SU-DHL-6 (cell line): ENCODE results near the gene ZMYND15.
"Not testable (repeated sequence)": the region's sequence is repeated elsewhere in the genome, so short reads cannot be mapped to it uniquely, and the experiment has no call there.

Experiments
- H2AFZ ChIP-seq: fragments of 200-600 bp; sonication (generic); 2 replicates; pipeline ENCODE4 v1.6.1; 2014; ENCODE audit warnings: low read depth, mild to moderate bottlenecking, moderate library complexity, mixed read lengths, antibody characterized with exemption, low read length; ENCODE audit not compliant: severe bottlenecking
- H3F3A ChIP-seq: fragments of 200-600 bp; shearing (Covaris generic); 2 replicates; pipeline ENCODE4 v1.6.0; 2016; ENCODE audit warnings: antibody characterized with exemption, mild to moderate bottlenecking; ENCODE audit not compliant: insufficient read depth
- H3K27ac ChIP-seq: fragments of 200-600 bp; sonication (generic); 2 replicates; pipeline ENCODE4 v1.5.1; 2016; ENCODE audit warnings: low read depth, mild to moderate bottlenecking, low read length, moderate library complexity, mixed read lengths
- H3K27me3 ChIP-seq: fragments of 200-600 bp; sonication (generic), shearing (Covaris generic); 2 replicates; pipeline ENCODE4 v1.6.0; 2014; ENCODE audit warnings: mild to moderate bottlenecking, low read length
- H3K36me3 ChIP-seq: fragments of 200-600 bp; sonication (generic); 2 replicates; pipeline ENCODE4 v1.6.1; 2014; ENCODE audit warnings: mild to moderate bottlenecking, low read length, mixed read lengths
- H3K4me2 ChIP-seq: fragments of 300-600, 200-600 bp; shearing (Covaris generic), sonication (generic); 2 replicates; pipeline ENCODE4 v1.6.0; 2014; ENCODE audit warnings: low read length, low read depth, mild to moderate bottlenecking; ENCODE audit not compliant: poor library complexity, severe bottlenecking
- H3K4me3 ChIP-seq: fragments of 200-600 bp; sonication (generic); 2 replicates; pipeline ENCODE4 v1.5.1; 2014; ENCODE audit warnings: antibody characterized with exemption, low read length, mild to moderate bottlenecking, mixed read lengths; ENCODE audit not compliant: insufficient read depth, poor library complexity, severe bottlenecking
- H3K79me2 ChIP-seq: fragments of 200-600 bp; sonication (generic); 2 replicates; pipeline ENCODE4 v1.6.1; 2014; ENCODE audit warnings: mild to moderate bottlenecking, low read length, moderate library complexity; ENCODE audit not compliant: insufficient read depth
- H3K9ac ChIP-seq: fragments of 200-600 bp; sonication (generic); 2 replicates; pipeline ENCODE4 v1.7.0; 2014; ENCODE audit warnings: mild to moderate bottlenecking, low read length
- H3K9me2 ChIP-seq: fragments of 200-600 bp; sonication (generic); replicated peaks from 2 replicates; pipeline ENCODE4 v1.6.1; 2014; ENCODE audit warnings: low read length; ENCODE audit not compliant: insufficient read depth
- H3K9me3 ChIP-seq: fragments of 200-600 bp; sonication (generic); 2 replicates; pipeline ENCODE4 v1.6.1; 2014; ENCODE audit warnings: low read length, mixed read lengths; ENCODE audit not compliant: insufficient read depth
- H4K20me1 ChIP-seq: fragments of 200-600 bp; sonication (generic); 2 replicates; pipeline ENCODE4 v1.6.1; 2014; ENCODE audit warnings: low read depth, mild to moderate bottlenecking, antibody characterized with exemption, low read length, moderate library complexity, mixed read lengths
- EZH2phosphoT487 ChIP-seq: fragments of 200-600 bp; sonication (generic), shearing (Covaris generic); conservative IDR thresholded peaks from 2 replicates; pipeline ENCODE4 v1.6.1; 2018; ENCODE audit warnings: mild to moderate bottlenecking, antibody characterized with exemption, low read length, moderate library complexity, mixed read lengths
- TF ChIP-seq, protein P1 (sequence below): fragments of 200-600 bp; sonication (generic); IDR thresholded peaks from one replicate; pipeline ENCODE4 v1.5.1; 2017; ENCODE audit warnings: antibody characterized with exemption, mild to moderate bottlenecking, low read length, moderate library complexity; ENCODE audit not compliant: insufficient read depth, poor library complexity, severe bottlenecking

The ZMYND15 gene

DNA sequence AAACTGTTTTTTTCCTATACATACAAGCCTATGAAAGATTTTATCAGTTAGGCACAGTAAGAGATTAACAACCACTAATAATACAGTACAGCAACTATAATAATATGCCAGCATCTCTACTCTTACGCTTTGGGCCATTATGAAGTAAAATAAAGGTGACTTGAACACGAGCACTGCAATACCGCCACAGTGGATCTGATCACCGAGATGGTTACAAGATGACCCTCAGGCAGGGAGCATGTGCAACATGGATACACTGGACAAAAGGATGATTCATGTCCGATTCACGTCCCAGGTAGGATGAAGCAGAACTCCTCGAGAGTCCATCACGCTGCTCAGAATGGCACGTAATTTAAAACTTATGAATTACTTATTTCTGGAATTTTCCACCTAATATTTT is 46.2 kb upstream of the ZMYND15 start:
- Histone ChIP-seq H3K4me2 (no peak overlapping the region), H2AFZ (no peak overlapping the region), H3F3A (no peaks in the 10 kb centered on the region), H3K4me3 (no peak overlapping the region), H3K9me2 (no peaks in the 10 kb centered on the region), H3K9ac (no peak overlapping the region), H3K9me3 (no peaks in the 10 kb centered on the region), H4K20me1 (peaks cover 4% of the 10 kb centered on the region; the same call in 1 of the 2 replicates), H3K79me2 (peaks cover 92% of the 10 kb centered on the region), H3K27ac (no peak overlapping the region), H3K27me3 (no peaks in the 10 kb centered on the region), H3K36me3 (0 out of 2 replicates have a peak, but pooled peaks cover 8% of the 10 kb centered on the region)
- no peak for TF ChIP-seq EZH2phosphoT487
- TF ChIP-seq, protein P1, sequence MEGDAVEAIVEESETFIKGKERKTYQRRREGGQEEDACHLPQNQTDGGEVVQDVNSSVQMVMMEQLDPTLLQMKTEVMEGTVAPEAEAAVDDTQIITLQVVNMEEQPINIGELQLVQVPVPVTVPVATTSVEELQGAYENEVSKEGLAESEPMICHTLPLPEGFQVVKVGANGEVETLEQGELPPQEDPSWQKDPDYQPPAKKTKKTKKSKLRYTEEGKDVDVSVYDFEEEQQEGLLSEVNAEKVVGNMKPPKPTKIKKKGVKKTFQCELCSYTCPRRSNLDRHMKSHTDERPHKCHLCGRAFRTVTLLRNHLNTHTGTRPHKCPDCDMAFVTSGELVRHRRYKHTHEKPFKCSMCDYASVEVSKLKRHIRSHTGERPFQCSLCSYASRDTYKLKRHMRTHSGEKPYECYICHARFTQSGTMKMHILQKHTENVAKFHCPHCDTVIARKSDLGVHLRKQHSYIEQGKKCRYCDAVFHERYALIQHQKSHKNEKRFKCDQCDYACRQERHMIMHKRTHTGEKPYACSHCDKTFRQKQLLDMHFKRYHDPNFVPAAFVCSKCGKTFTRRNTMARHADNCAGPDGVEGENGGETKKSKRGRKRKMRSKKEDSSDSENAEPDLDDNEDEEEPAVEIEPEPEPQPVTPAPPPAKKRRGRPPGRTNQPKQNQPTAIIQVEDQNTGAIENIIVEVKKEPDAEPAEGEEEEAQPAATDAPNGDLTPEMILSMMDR, result no peak

DNA sequence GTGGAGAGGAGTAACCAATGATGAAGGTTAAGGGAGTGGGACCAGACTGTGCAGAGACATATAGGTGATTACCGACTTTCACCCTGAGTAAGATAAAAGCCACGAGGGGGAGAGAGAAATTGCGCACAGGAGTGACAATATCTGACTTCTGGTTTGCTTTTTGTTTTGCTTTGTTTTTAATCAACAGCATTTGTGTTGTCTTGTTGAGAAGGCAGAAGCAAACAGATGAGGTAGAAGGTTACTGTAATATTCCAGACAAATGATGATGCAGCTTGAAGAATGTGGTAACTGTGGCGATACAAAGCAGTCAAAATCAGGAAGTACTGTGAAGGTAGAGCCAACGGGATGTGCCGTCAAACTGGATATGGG is 43.2 kb upstream of the ZMYND15 start:
- no peak for TF ChIP-seq EZH2phosphoT487
- TF ChIP-seq, protein P1, result no peak
- Histone ChIP-seq H3K9me2 (no peaks in the 10 kb centered on the region), H4K20me1 (peaks cover 4% of the 10 kb centered on the region; the same call in 1 of the 2 replicates), H3K27ac (no peak overlapping the region), H3K9ac (no peak overlapping the region), H2AFZ (no peak overlapping the region), H3F3A (no peaks in the 10 kb centered on the region; the same call in 1 of the 2 replicates), H3K36me3 (0 out of 2 replicates have a peak, but pooled peaks cover 4% of the 10 kb centered on the region), H3K79me2 (peaks cover 94% of the 10 kb centered on the region), H3K4me3 (no peak overlapping the region), H3K27me3 (no peaks in the 10 kb centered on the region), H3K4me2 (no peak overlapping the region), H3K9me3 (no peaks in the 10 kb centered on the region)

DNA sequence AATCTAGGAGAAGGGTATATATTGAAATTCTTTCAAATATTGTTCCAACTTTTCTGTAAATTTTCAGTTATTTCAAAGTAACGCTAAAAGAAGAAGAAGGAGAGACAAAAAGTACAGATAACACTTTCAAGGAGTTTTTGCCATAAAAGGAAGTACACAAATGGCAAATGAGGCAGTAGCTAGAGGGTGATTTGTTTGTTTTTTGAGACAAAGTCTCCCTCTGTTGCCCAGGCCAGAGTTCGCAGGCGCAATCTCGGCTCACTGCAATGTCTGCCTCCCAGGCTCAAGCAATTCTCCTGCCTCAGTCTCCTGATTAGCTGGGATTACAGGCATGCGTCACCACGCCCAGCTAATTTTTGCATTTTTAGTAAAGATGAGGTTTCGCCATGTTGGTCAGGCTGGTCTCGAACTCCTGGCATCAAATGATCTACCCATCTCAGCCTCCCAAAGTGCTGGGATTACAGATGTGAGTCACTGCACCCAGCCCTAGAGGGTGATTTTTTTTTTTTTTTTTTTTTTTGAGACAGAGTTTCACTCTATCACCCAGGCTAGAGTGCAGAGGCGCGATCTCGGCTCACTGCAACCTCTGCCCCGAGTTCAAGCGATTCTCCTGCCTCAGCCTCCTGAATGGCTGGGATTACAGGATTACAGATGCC is 40.1 kb upstream of the ZMYND15 start:
- peaks cover 93% of the 10 kb centered on the region for H3K79me2 ChIP-seq
- H3K27ac ChIP-seq, H3K9me3 ChIP-seq, H3K4me2 ChIP-seq, H3K36me3 ChIP-seq, H3K27me3 ChIP-seq, H3K4me3 ChIP-seq, H2AFZ ChIP-seq, H3K9ac ChIP-seq, H3K9me2 ChIP-seq, H3F3A ChIP-seq, H4K20me1 ChIP-seq: not testable (repeated sequence)

DNA sequence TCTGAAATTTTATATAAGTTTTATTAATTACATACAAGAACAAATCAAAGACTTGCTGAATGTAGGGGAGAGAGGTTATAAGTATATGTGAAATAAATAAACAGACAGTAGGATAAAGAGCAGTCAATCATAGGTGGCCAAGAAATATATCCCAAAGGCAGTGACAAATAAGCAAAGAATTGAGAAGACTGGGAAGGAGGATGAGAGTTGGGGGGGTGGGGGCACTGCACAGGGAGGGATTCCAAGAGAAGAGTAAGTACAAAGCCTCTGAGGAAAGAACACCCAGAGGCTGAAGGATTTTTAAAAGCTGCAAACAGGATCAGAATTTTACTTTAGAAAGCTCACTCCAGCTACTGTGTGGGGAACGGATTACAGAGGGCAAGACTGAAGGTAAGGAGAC is 38.5 kb upstream of the ZMYND15 start:
- Histone ChIP-seq H3K4me2 (peak overlapping the region; percentile 92), H3K9ac (0 out of 2 replicates have a peak overlapping the region, but pooled peaks have one; percentile 84)

More for the DNA sequence above, 38.5 kb upstream of the ZMYND15 start:
- Histone ChIP-seq H3K27me3 (no peaks in the 10 kb centered on the region), H3K4me3 (no peak overlapping the region), H3K79me2 (peaks cover 83% of the 10 kb centered on the region), H3K9me3 (no peaks in the 10 kb centered on the region), H4K20me1 (no peaks in the 10 kb centered on the region), H3F3A (peaks cover 6% of the 10 kb centered on the region), H2AFZ (no peak overlapping the region), H3K9me2 (no peaks in the 10 kb centered on the region), H3K36me3 (no peaks in the 10 kb centered on the region), H3K27ac (no peak overlapping the region)
- TF ChIP-seq, protein P1, result no peak
- no peak for TF ChIP-seq EZH2phosphoT487
